NCI-H1092 treated with DMSO at 0.1 percent for 48 hours (cell line): ENCODE data around the gene APP.

Experiments used
- DNase-seq: peaks from one replicate; lab custom pipeline; 2025; lab: John Stamatoyannopoulos, UW

Gene APP

DNA sequence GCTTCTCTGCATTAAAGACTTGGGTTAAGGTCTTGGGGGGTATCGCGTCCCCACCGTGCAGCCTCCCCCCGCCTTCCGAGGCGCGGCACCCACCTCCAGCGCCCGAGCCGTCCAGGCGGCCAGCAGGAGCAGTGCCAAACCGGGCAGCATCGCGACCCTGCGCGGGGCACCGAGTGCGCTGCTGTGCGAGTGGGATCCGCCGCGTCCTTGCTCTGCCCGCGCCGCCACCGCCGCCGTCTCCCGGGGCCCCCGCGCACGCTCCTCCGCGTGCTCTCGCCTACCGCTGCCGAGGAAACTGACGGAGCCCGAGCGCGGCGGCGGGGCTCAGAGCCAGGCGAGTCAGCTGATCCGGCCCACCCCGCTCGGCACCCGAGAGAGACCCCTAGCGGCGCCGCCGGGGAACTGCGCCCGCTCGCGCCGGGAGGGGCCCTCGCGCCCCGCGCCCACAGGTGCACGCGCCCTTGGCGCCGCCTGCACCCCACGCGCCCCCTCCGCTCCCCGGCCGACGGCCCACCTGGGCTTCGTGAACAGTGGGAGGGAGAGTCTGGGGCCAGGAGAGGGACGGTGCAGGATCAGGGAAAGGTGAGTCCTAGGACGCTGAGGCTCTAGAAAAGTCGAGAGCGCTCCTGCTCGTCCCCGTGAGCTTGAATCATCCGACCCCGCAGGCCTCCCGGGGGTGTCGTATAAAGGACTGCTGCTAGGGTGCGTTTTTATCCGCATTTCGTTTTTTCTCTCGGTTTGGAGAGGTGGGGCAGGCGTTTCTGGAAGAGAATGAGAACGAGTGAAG, at the start of gene APP:
APP (minus strand) TSS at position 300 of the 787 bp plus-strand sequence; CDS start at position 150, 150 bp downstream.
- DNase-seq = peak; percentile 85

DNA sequence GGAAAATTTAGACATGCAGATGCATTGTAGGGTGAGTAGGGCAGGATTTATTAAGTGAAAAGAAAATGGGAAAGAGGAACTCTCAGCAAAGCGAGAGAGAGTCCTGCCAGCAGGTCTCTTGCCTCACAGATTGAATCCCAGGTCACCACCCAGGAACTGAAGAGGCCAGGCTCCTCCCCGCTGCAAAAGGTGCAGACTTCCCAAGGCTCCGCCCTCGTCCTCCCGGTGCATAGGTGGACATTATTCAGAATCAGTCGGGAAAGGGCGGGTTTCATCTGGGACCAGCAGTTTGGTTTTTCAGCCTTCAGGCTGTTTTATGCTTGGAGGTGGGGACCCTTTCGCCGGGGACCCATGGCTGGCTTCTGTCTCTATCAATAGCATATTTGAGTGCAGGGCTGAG, 41.6 kb upstream of the APP start:
- DNase-seq = no peak

DNA sequence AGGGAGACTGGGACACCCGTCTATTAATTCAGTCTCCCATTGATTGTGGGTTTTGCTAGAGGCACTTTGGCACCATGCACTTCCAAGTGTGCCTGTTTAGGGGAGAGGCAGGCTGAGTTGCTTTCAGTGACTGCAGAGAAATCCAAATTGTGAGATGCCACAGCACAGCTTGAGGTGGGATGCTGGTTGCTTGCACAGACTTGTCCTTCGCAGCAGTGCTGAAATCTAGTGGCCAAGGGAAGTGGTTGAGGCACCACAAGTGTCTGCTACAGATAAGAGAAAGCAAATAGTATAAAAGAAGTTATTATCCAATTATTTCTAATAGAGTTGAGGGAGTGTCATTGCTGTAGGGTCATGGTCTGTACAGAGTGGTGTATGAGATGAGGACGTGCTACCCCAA, 40.0 kb upstream of the APP start:
- DNase-seq = no peak

- DNase-seq = no peak
Measured at GRCh38 chr21:26207021-26207420, 36.5 kb upstream of the APP start.

- no peak for DNase-seq
Measured at GRCh38 chr21:26199456-26199855, 28.9 kb upstream of the APP start.

GRCh38 chr21:26195708-26196107, 25.1 kb upstream of the APP start:
- DNase-seq = no peak

DNA sequence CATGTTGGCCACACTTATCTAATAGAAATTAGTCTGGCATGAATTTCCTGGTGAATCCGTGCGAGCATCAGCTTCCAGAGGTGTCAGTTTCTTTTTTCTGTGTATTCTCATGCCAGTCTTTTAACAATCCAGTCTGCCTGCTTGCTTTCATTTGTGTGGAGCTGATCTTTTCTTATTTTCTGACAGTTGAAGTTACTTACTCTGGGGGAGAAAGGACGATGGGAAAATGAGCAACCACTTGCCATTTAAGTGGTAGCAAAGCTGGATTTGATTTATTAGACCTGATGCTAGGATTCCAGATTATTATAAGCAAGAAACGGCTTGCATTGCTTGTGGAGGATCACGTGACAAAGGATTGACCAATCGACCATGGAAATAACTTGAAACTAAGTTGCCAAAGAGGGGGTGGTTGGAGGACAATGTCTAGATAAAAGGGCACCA, 24.3 kb upstream of the APP start:
- DNase-seq = no peak

- no peak for DNase-seq
Measured at GRCh38 chr21:26194326-26194725, 23.8 kb upstream of the APP start.

DNA sequence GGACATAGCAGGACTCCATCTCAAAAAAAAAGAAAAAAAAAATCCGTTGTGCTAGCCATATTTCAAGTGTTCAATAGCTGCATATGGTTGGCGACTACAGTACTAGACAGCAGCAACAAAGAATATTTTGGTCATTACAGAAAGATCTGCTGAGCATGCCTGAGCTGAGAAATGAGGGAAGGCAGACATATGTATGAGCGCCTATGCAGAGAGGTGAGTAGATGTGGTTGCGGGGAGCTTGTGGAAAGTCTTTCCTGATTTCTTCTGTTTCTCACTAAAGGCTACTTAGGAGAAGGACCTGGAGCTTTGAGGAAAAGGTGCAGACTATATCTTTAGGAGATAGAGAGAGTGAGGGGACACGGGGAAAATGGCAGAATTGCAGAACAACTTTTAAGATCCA, 21.0 kb upstream of the APP start:
- no peak for DNase-seq

DNA sequence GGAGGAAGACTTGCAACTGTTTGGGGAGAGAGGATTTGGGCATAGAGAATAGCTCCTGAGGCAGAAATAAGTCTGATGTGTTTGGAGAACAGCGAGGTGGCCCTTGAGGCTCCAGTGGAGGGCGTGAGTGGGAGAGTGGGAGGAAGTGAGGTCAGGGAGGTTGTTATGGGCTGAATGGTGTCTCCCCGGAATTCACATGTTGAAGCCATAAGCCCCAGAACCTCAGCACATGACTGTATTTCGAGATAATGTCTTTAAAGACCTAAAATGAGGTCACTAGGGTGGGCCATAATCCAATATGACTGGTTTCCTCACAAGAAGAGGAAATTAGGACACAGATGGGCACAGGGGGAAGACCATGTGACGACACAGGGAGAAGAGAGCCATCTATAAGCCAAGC, 17.9 kb upstream of the APP start:
- no peak for DNase-seq

DNA sequence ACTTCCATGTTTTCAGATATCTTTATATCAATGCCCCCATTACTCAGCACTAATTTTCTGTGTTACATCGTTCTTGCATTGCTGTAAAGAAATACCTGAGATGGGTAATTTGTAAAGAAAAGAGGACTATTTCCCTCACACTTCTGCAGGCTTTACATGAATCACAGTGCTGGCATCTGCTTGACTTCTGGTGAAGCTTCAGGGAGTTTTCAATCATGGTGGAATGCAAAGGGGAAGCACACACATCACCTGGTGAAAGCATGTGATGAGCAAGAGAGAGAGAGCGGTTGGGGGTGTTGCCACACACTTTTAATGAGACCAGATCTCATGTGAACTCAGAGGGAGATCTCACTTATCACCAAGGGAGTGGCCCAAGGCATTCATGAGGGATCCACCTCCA, 14.9 kb upstream of the APP start:
- DNase-seq = no peak

DNA sequence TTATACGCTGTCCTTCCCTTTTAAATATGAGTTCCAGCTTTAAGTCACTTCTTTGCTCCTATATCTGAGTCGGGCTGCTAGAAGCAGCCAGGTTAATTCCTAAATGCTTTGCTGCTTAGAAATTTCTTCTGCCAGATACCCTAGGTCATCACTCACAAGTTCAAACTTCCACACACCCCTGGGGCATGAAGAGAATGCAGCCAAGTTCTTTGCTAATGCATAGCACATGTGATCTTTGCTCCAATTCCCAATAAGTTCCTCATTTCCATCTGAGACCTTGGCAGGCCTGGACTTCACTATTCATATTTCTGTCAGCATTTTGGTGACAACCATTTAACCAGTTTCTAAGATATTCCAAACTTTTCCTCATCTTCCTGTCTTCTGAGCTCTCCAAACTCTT, 14.5 kb upstream of the APP start:
- DNase-seq = no peak

GRCh38 chr21:26179501-26179900, 8.9 kb upstream of the APP start:
- DNase-seq = no peak

DNA sequence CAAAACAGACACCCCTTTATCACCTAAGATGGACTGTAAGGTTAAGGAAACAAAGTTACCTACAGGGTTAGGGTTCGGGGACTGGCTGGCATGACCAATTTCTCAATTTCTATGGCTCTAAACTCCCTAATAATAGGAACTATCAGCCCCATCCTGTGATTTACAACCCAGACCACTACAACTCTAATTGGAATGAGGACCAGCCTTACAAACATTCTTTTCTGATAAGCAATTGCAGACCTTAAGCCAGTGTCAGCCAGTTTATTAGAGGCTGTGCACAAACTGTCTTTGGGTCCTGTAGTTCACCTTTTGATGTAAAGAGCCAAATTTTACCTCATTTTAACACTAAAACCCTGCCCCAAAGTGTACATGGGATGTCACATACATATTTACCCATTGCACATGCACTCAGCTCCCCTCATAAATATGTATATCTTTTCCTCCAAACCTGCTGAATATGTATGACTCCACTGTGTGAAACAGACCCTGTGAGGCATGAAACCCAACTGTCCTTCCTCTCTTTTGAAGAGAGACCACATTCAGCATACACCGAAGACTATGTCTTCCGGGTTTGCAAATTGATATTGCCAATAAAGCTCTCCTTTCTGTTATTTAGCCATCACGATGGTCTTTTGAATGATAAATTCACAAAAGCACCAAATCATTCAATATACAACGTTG, 7.3 kb upstream of the APP start:
- no peak for DNase-seq

GRCh38 chr21:26177187-26177586, 6.6 kb upstream of the APP start:
- DNase-seq = no peak

GRCh38 chr21:26171258-26172100, 909 bp upstream of the APP start:
- DNase-seq = peak; percentile 25

DNA sequence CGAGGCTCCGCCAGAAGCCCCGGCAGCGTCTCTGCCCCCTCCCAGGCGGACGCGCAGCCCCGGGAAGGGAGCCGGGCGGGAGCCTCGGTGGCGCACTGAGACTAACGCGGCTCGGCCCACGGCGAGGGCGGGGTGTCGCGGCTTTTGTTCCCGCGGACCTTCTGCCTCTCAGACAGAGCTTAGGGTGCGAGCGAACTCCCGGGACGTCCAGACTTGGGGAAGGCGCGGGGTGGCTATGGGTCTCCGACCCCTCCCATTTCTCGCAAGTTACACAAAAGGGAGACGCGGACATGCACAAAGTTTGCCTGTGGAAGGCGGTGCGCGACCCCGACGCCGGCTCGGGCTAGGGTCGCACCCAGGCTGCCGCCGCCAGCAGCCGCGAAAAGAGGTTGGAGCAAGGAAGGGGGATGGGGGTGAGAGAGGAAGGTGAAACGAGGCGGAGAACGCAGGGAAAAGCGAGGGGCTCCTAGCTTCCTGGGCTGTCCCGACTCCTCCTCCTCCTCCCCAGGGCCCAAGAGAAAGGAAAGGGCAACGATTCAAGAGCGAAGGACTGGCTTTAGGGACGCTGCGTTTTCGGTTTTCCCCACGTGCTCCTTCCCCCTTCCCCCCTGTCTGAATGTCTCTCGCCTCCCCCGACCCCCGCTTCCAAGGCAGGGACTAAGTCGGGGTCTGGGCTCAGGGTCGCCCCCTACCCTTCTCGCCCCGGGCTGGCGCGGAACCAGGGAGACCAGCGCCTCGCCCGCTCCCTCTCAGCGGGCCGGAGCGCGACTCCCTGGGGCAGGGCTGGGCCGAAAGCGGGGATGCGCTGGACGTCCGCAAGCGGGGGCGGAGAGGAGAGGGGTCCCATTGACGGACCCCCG, 729 bp downstream of the APP start:
- DNase-seq = peak; percentile 74

GRCh38 chr21:26169061-26169610, 1.4 kb downstream of the APP start:
- peak; percentile 81 for DNase-seq

DNA sequence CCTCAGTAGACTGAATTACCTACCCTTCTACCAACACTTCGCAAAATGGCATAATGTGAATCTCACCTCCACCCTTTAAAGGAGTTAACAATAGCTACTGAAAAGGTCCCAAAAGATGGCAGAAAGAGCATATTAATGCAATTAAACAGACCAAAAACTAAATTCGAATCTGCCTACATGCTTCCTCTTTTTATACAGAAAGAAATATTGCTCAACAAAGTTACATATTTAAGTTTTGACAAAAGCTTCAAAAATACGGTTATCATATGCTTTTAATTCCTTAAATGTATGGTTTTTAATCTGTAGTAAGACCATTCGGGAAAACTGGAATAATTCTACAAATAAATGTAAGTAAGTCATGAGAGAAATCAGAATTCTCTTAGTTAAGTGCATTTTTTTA, 2.2 kb downstream of the APP start:
- no peak for DNase-seq

DNA sequence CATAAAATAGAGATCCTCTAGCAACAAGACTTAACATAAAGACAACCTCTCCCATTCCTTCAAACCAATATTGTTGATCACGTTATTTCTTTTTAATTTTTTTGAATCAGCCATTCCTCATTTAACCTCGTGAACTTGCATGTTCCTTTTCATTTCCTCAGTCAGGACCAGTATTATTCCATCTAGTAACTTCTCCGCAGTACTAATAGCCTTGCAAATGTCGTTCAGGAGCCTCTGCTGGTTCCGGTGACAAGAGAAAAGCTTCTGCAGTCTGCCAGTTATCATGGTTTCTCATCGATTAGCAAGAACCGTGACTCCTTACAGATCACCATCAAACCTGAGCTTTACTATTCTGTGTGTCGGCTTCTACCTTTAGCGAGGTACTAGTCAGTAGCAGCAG, 3.0 kb downstream of the APP start:
- DNase-seq = peak; percentile 49

GRCh38 chr21:26165331-26165730, 5.2 kb downstream of the APP start:
- DNase-seq = no peak
